Adipocyte (in vitro differentiated cells): Measurements from ENCODE around the gene FAM234A.

Source experiments
- DNase-seq: peaks from one replicate; pipeline ENCODE4 v3.0.0-alpha.2; 2015; ENCODE audit warnings: low read depth
- H3K27me3 ChIP-seq: replicated peaks from 2 replicates; pipeline ENCODE4 v1.7.0; 2013; ENCODE audit warnings: mild to moderate bottlenecking, low read length, moderate library complexity; ENCODE audit not compliant: control insufficient read depth, insufficient read depth
- H3K36me3 ChIP-seq: 2 replicates; pipeline ENCODE4 v1.7.0; 2013; ENCODE audit warnings: low read length, mild to moderate bottlenecking, moderate library complexity; ENCODE audit not compliant: control insufficient read depth, insufficient read depth, severe bottlenecking
- H3K4me1 ChIP-seq: 2 replicates; pipeline ENCODE4 v1.7.0; 2013; ENCODE audit warnings: mild to moderate bottlenecking, low read length, moderate library complexity; ENCODE audit not compliant: control insufficient read depth, insufficient read depth
- H3K4me3 ChIP-seq: 2 replicates; pipeline ENCODE4 v1.7.0; 2013; ENCODE audit warnings: mild to moderate bottlenecking, low read length, moderate library complexity
- H3K9ac ChIP-seq: 2 replicates; pipeline ENCODE4 v1.7.0; 2013; ENCODE audit warnings: mild to moderate bottlenecking, low read length, moderate library complexity
- H3K9me3 ChIP-seq: 2 replicates; pipeline ENCODE4 v1.7.0; 2013; ENCODE audit warnings: mild to moderate bottlenecking, low read length, moderate library complexity; ENCODE audit not compliant: control insufficient read depth

Gene FAM234A, protein sequence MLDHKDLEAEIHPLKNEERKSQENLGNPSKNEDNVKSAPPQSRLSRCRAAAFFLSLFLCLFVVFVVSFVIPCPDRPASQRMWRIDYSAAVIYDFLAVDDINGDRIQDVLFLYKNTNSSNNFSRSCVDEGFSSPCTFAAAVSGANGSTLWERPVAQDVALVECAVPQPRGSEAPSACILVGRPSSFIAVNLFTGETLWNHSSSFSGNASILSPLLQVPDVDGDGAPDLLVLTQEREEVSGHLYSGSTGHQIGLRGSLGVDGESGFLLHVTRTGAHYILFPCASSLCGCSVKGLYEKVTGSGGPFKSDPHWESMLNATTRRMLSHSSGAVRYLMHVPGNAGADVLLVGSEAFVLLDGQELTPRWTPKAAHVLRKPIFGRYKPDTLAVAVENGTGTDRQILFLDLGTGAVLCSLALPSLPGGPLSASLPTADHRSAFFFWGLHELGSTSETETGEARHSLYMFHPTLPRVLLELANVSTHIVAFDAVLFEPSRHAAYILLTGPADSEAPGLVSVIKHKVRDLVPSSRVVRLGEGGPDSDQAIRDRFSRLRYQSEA

DNA sequence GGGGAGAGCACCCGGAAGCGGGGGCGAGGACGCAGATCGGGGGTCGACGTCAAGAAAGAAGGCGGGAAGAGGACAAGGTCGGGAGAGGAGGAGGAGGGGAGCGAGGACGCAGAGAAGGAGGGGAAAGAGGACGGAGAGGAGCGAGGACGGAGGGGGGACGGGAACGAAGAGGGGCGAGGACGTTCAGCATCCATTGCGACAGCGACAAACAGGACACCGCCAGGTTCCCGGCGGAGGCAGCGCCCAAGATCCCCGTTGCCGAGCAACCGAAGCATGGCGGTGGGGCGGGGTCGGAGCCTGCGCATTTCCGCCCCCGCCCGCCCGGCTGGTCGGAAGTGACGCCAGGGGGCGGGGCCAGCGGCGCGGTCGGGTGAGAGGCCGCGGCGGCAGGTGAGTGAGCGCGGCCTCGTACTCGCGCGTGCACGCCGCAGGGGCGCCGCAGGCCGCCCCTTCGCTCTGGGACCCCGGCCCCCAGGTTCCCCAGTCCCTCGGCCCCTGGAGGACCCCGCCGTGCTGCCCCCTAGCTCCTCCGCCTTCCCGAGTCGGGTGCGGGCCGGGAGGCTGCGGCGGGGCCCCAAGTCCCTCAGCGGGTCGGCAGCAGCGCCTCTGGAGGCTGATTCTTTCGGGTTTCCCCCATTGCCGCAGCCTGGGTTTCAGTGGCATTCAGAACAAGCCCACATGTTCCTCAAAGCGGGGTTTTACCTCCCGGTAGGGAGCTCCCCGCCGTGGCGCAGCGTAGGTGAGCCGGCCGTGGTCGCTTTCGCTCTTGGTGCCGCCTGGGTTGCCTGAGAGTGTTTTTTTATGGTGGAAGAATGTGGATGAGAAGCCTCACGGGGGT lies at the start of gene FAM234A:
TSS of gene FAM234A (plus strand) at position 354 of the 838 bp plus-strand sequence. CDS start 19,593 bp downstream, outside the sequence.
- H3K9ac ChIP-seq: peak within 1 kb of the TSS; percentile 97
- H3K36me3 ChIP-seq: no peaks in the 10 kb centered on the region
- H3K4me1 ChIP-seq: peaks cover 3% of the 10 kb centered on the region
- no peaks in the 10 kb centered on the region for H3K9me3 ChIP-seq
- H3K27me3 ChIP-seq: no peaks in the 10 kb centered on the region
- peak; percentile 99 for DNase-seq
- H3K4me3 ChIP-seq: peak within 1 kb of the TSS; percentile 97

DNA sequence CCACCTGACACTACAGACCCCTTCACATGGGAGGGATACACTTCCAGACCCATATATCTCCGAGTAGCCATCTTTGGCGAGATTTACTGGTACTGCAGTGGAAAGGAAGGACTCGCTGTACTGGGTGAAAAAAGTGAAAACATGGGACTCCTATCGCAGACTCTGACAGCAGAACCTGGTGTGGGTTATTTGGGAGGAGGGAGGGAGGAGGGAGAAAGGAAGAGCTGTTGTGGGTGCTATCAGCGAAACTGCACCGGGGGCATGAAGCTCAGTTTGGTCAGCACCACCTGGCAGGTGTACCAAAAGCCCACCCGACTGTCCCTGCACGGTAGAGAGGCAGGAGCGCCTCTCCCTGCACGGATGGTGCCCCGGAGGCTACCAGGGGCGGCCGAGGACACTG lies 49.4 kb upstream of the FAM234A start:
- Histone ChIP-seq H3K4me3 (no peak overlapping the region), H3K9me3 (no peaks in the 10 kb centered on the region), H3K9ac (no peak overlapping the region), H3K36me3 (peaks cover 30% of the 10 kb centered on the region), H3K4me1 (peaks cover 6% of the 10 kb centered on the region), H3K27me3 (no peaks in the 10 kb centered on the region)
- no peak for DNase-seq

DNA sequence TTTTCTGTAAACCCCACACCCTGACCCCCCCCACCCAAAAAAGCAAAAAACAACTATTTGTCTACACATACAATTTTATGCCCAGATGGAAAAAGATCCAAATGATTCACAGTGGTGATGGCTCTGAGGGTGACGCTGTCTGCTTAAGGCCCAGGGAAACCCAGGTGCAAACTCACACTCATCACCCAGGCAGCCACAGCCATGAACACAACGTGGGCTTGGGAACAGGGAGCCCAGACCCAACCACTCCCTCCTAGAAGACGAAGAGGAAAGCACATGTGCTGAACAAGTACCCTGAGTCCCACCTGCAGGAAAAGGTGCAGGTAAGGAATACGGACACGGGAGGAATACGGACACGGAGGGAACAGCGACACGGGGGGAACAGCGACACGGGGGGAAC lies 48.9 kb upstream of the FAM234A start:
- Histone ChIP-seq H3K4me1 (peaks cover 5% of the 10 kb centered on the region), H3K4me3 (no peak overlapping the region), H3K27me3 (no peaks in the 10 kb centered on the region), H3K9ac (no peak overlapping the region), H3K9me3 (no peaks in the 10 kb centered on the region), H3K36me3 (peaks cover 35% of the 10 kb centered on the region)
- DNase-seq: no peak

DNA sequence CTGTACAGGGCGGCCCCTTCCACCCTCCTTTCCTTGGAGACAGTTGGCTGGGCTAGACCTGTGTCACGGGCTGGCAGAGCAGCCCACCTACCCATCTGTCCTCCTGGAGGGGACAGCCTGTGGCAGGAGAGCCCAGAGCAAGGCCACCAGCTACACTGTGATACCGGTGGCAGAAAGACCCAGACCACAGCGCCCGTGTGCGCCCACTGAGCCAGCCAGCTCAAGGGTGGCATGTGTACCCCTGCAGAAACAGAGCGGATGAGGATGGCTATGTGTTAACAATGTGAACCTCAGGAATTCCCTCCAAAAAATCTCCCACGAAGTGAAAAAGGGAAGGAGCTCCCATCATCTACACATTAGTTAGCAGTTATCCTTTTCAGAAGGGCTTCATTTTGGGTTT lies 47.3 kb upstream of the FAM234A start:
- peaks cover 51% of the 10 kb centered on the region for H3K36me3 ChIP-seq
- H3K9ac ChIP-seq: no peak overlapping the region
- no peaks in the 10 kb centered on the region for H3K4me1 ChIP-seq
- no peak for DNase-seq
- no peaks in the 10 kb centered on the region for H3K27me3 ChIP-seq
- no peak overlapping the region for H3K4me3 ChIP-seq
- H3K9me3 ChIP-seq: no peaks in the 10 kb centered on the region

DNA sequence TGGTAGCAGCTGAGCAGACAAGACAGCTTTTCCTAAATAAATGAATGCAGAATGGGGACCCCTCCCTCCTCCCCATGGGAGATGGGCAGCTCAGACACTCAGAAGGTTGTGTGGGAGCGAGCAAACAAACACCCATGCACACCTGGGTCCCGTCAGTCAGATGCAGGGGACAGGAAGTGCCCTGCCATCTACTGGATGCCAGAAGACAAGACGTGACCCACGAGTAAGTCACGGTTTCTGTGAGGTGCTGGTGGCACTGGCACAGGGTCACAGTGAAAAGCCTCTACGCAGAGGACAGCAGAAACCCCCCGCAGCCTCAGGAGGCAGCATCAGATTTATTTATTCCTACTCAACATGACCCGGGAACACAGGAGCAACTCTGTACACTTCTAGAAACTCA lies 45.9 kb upstream of the FAM234A start:
- Histone ChIP-seq H3K36me3 (peaks cover 65% of the 10 kb centered on the region), H3K27me3 (no peaks in the 10 kb centered on the region), H3K9ac (no peak overlapping the region), H3K4me1 (no peaks in the 10 kb centered on the region), H3K9me3 (no peaks in the 10 kb centered on the region), H3K4me3 (no peak overlapping the region)
- DNase-seq: no peak

DNA sequence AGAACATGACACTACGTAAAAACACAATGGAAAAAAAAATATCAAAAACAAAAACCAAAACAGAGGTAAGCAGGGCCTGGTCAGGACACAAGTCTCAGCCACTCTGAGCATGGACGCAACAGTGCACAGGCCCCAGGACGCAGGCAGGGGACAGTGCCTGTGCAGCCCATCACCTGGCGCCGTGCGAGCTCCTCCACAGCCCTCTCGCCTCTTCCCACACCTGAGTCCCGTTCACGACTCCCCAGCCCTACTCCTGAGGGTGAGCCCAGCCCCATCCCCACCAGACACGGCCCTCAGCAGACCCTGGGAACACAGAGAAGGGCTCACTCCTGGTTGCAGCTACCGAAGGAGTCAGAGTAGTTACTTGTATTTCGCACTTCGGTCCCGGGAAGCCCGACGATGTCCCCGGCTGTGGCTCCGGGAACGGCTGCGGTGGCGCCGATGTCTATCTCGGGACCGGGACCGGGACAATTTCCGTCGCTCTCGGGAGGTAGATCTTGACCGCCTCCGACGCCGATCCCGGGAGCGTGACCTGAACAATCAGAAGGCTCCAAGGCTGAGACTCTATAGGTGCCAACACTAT lies 44.9 kb upstream of the FAM234A start:
- no peaks in the 10 kb centered on the region for H3K9me3 ChIP-seq
- DNase-seq: no peak
- no peaks in the 10 kb centered on the region for H3K4me1 ChIP-seq
- H3K36me3 ChIP-seq: peaks cover 74% of the 10 kb centered on the region
- no peak overlapping the region for H3K4me3 ChIP-seq
- no peak overlapping the region for H3K9ac ChIP-seq
- H3K27me3 ChIP-seq: no peaks in the 10 kb centered on the region

DNA sequence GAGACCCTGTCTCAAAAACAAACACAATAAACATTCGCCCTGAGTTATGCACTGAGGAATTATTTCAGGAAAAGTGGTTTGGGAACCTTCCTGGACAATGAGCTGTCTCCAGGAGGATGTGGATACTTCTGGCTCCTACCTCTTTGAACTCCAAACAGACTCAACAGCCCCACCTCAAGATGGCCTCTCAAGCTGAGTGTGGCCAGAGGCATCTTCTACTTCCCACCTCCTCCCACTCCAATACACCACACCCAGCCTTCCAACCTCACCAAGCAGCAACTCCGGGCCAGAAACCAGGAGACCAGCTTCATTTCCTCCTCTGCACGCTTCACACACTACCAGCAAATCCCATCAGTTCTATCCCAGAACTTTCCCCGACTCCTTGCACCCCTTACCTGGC lies 42.8 kb upstream of the FAM234A start:
- H3K4me1 ChIP-seq: no peaks in the 10 kb centered on the region
- no peak overlapping the region for H3K4me3 ChIP-seq
- H3K27me3 ChIP-seq: no peaks in the 10 kb centered on the region
- peaks cover 96% of the 10 kb centered on the region for H3K36me3 ChIP-seq
- DNase-seq: no peak
- H3K9ac ChIP-seq: no peak overlapping the region
- H3K9me3 ChIP-seq: no peaks in the 10 kb centered on the region

DNA sequence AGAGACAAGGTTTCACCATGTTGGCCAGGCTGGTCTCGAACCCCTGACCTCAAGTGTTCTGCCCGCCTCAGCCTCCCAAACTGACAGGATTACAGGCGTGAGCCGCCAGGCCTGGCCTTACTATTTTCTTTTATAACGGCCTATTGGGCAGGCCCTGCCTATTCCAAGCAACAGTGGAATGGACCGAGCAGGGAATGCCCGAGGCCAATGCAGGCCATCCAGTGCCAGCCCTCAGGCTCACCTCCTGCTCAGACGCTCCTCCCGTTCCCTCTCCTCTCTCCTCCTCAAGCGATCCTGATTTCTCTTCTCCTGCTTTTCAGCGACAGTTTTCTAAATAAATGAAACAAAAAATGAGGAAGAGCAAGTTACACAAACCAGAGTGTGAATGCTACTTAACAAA lies 41.9 kb upstream of the FAM234A start:
- no peak for DNase-seq
- H3K36me3 ChIP-seq: peaks cover 97% of the 10 kb centered on the region
- H3K9me3 ChIP-seq: no peaks in the 10 kb centered on the region
- H3K4me3 ChIP-seq: no peak overlapping the region
- no peak overlapping the region for H3K9ac ChIP-seq
- H3K4me1 ChIP-seq: no peaks in the 10 kb centered on the region
- H3K27me3 ChIP-seq: no peaks in the 10 kb centered on the region

DNA sequence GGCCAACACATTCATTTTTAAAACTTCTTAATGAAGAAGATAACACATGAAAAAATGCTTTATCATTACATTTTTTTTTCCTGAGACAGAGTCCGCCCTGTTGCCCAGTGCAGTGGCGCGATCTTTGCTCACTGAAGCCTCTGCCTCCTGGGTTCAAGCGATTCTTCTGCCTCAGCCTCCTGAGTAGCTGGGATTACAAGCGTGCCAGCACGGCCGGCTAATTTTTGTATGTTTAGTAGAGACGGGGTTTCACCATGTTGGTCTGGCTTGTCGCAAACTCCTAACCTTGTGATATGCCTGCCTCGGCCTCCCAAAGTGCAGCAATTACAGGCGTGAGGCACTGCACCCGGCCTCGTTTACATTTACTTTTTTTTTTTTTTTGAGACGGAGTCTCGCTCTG lies 41.2 kb upstream of the FAM234A start:
- Histone ChIP-seq H3K9me3 (no peaks in the 10 kb centered on the region), H3K4me3 (no peak overlapping the region), H3K36me3 (peaks cover 98% of the 10 kb centered on the region), H3K9ac (no peak overlapping the region), H3K4me1 (no peaks in the 10 kb centered on the region), H3K27me3 (no peaks in the 10 kb centered on the region)
- DNase-seq: no peak

DNA sequence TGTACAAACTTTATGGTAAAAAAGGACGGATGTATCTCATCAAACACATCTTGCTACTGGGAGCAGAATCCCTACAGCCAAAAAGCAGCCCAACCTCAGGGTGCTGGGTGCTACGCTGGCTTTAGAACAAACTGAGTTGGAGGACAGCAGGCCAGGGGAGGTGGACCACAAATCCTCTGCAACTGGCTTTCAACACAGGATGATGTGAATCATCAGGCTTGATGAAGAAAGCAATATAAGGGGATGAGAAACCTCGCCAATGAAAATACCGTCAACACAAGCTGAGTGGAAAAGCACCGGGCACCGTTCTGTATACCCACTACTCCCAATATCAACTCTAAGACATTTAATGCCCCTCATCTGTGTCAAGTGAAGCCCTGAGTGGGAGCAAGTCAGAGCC lies 40.1 kb upstream of the FAM234A start:
- Histone ChIP-seq H3K9me3 (no peaks in the 10 kb centered on the region), H3K4me1 (no peaks in the 10 kb centered on the region), H3K27me3 (no peaks in the 10 kb centered on the region), H3K36me3 (peaks cover 96% of the 10 kb centered on the region), H3K9ac (no peak overlapping the region), H3K4me3 (no peak overlapping the region)
- peak; percentile 9 for DNase-seq

DNA sequence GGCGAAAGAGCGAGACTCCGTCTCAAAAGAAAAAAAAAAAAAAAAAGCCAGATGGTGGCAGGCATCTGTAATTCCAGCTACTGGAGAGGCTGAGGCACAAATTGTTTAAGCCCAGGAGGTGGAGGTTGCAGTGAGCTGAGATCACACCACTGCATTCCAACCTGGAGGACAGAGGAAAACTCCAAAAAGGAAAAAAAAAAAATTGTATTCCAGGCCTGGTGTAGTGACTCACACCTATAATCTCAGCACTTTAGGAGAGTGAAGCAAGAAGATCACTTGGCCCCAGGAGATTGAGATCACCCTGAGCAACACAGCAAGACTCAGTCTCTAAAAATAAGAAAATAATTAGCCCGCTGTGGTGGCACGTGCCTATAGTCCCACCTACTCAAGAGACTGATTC lies 34.2 kb upstream of the FAM234A start:
- H3K36me3 ChIP-seq: peaks cover 74% of the 10 kb centered on the region
- peaks cover 5% of the 10 kb centered on the region for H3K4me1 ChIP-seq
- H3K9me3 ChIP-seq: no peaks in the 10 kb centered on the region
- DNase-seq: peak; percentile 43
- H3K4me3 ChIP-seq: no peak overlapping the region
- H3K9ac ChIP-seq: no peak overlapping the region
- no peaks in the 10 kb centered on the region for H3K27me3 ChIP-seq
